BLaER1 treated with 17β-estradiol and CSF1 and Interleukin-3, amounts not matched to agents 10 nM and 100 nM (cell line): ENCODE results near the gene RNU2-63P.

Source experiments
- H3K27ac ChIP-seq, 11 experiments: shearing (Covaris generic); formaldehyde crosslinking; 2 replicates each; pipeline ENCODE4 v1.8.1; 2022
- H3K27me3 ChIP-seq, 11 experiments: shearing (Covaris generic); formaldehyde crosslinking; 2 replicates each; pipeline ENCODE4 v1.8.1; 2022
- H3K36me3 ChIP-seq, 11 experiments: shearing (Covaris generic); formaldehyde crosslinking; 2 replicates each; pipeline ENCODE4 v1.8.1; 2022
- H3K4me1 ChIP-seq, 10 experiments: shearing (Covaris generic); formaldehyde crosslinking; 2 replicates each; pipeline ENCODE4 v1.8.1; 2022
- H3K4me2 ChIP-seq, 11 experiments: shearing (Covaris generic); formaldehyde crosslinking; 2 replicates each; pipeline ENCODE4 v1.8.1; 2022
- H3K4me3 ChIP-seq, 10 experiments: shearing (Covaris generic); formaldehyde crosslinking; 2 replicates each; pipeline ENCODE4 v1.8.1; 2022
- H3K9ac ChIP-seq, 11 experiments: shearing (Covaris generic); formaldehyde crosslinking; 2 replicates each; pipeline ENCODE4 v1.8.1; 2022
- H3K9me3 ChIP-seq, 11 experiments: shearing (Covaris generic); formaldehyde crosslinking; replicated peaks in 1 of 11; 2 replicates each; pipeline ENCODE4 v1.8.1; 2022
- H4K20me1 ChIP-seq, 11 experiments: shearing (Covaris generic); formaldehyde crosslinking; 2 replicates each; pipeline ENCODE4 v1.8.1; 2022
- Cebpa-rat ChIP-seq, 11 experiments: shearing (Covaris generic); IDR thresholded peaks; 2 replicates each; pipeline ENCODE4 v1.8.1; 2022

Gene RNU2-63P

DNA sequence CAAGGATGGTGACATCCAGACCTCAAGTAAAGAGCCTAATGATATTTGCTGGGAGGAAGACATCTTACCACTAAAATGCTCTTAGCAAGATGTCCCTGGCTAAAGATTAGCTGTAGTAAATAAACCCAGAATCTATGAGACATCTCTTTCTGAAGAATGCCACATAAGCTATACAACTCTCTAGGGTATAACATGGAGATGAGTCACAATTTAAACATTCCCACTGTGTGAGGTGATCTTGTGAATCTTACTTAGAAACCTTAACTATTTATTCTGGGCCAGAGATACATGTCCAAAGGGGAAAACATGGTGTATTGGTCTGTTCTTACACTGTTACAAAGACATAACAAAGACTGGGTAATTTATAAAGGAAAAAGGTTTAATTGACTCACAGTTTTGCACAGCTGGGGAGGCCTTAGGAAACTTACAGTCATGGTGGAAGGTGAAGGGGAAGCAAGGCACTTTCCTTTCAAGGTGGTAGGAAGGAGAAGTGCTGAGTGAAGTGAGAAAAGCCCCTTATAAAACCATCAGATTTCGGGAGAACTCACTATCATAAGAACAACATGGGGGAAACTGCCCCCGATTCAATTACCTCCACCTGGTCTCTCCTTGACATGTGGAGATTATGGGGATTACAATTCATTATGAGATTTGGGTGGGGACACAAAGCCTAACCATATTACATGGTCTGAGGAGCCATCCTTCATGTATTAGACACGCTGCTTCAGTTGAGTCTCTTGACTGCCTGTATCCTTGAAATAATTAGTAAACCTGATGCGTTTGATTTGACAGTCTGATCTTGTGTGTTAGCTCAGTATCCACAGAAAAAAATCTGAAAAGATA lies 22.1 kb upstream of the RNU2-63P start:
- H3K9me3 ChIP-seq: peaks cover 0 to 22% (median 6%) of the 10 kb centered on the region in 11 experiments; a peak in 9 of 22 replicates
- TF ChIP-seq Cebpa-rat (IDR thresholded peaks at IDR 0.05): no peak
- peak overlapping the region in 2 of 11 experiments; percentile 7 to 14; a peak in 1 of 22 replicates for H3K4me2 ChIP-seq
- peaks cover 0 to 59% (median 7%) of the 10 kb centered on the region in 10 experiments; a peak in 11 of 20 replicates for H3K4me1 ChIP-seq
- H3K27ac ChIP-seq: no peak overlapping the region
- no peak overlapping the region for H3K4me3 ChIP-seq
- peaks cover 48 to 92% (median 75%) of the 10 kb centered on the region in 11 experiments for H3K36me3 ChIP-seq
- H3K27me3 ChIP-seq: no peaks in the 10 kb centered on the region
- no peak overlapping the region for H3K9ac ChIP-seq
- H4K20me1 ChIP-seq: peaks cover 0 to 71% (median 4%) of the 10 kb centered on the region in 11 experiments; a peak in 8 of 22 replicates

DNA sequence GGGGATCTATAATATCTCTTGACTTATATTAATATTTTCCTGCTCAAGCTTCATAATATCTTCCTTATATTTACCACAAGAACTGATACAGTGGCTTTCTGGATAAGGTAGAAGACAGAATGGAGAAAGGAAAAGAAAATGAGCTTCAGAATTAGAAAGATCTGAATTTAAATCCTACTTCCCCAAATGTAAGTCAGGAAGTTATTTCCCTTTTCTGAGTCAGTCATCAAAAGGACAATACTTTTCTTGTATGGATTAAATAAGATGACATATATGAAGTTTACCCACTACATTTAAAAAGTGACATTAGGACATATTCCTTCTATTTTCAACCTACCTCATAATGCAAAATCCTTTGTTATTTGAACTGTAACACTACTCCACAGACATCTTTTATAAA lies 20.3 kb upstream of the RNU2-63P start:
- no peaks in the 10 kb centered on the region for H3K27me3 ChIP-seq
- peaks cover 0 to 22% (median 6%) of the 10 kb centered on the region in 11 experiments; a peak in 9 of 22 replicates for H3K9me3 ChIP-seq
- peaks cover 0 to 65% (median 4%) of the 10 kb centered on the region in 11 experiments; a peak in 8 of 22 replicates for H4K20me1 ChIP-seq
- H3K27ac ChIP-seq: peak overlapping the region in 3 of 11 experiments; percentile 52 to 69 (median 54); a peak in 6 of 22 replicates
- H3K36me3 ChIP-seq: peaks cover 63 to 93% (median 81%) of the 10 kb centered on the region in 11 experiments
- 0 out of 20 replicates have a peak overlapping the region, but pooled peaks of 1 of the 10 experiments have one; percentile 3 for H3K4me3 ChIP-seq
- 0 out of 22 replicates have a peak overlapping the region, but pooled peaks of 1 of the 11 experiments have one; percentile 37 for H3K9ac ChIP-seq
- no peak for TF ChIP-seq Cebpa-rat (IDR thresholded peaks at IDR 0.05)
- H3K4me2 ChIP-seq: peak overlapping the region in 5 of 11 experiments; percentile 6 to 67 (median 52); a peak in 6 of 22 replicates
- H3K4me1 ChIP-seq: peaks cover 0 to 47% (median 7%) of the 10 kb centered on the region in 10 experiments; a peak in 11 of 20 replicates

DNA sequence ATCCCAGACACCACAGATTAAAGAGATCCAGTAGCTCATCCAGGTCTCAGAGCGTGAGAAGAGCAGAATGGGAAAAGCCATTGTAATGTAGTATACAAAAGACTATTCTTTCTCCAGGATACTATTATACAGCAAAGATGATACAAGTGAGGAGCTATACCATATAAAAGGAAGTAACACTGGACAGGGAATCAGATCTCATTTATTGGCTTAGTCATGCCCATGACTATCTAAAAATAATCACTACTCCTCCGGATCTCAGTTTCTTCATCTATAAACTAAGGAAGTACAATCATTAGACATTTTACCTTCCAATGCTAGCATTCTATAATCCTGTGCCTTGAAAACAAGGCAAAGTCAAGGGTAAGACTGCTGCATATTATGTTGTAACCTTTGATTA lies 19.8 kb upstream of the RNU2-63P start:
- Histone ChIP-seq H3K36me3 (peaks cover 65 to 93% (median 85%) of the 10 kb centered on the region in 11 experiments), H3K4me2 (peak overlapping the region in 5 of 11 experiments; percentile 6 to 67 (median 52); a peak in 7 of 22 replicates), H3K27ac (peak overlapping the region in 3 of 11 experiments; percentile 52 to 69 (median 54); a peak in 6 of 22 replicates), H3K27me3 (no peaks in the 10 kb centered on the region), H4K20me1 (peaks cover 0 to 60% (median 4%) of the 10 kb centered on the region in 11 experiments; a peak in 8 of 22 replicates), H3K4me3 (0 out of 20 replicates have a peak overlapping the region, but pooled peaks of 1 of the 10 experiments have one; percentile 3), H3K4me1 (peaks cover 0 to 42% (median 7%) of the 10 kb centered on the region in 10 experiments; a peak in 11 of 20 replicates), H3K9ac (0 out of 22 replicates have a peak overlapping the region, but pooled peaks of 1 of the 11 experiments have one; percentile 37), H3K9me3 (peaks cover 0 to 22% (median 6%) of the 10 kb centered on the region in 11 experiments; a peak in 9 of 22 replicates)
- no peak for TF ChIP-seq Cebpa-rat (IDR thresholded peaks at IDR 0.05)

DNA sequence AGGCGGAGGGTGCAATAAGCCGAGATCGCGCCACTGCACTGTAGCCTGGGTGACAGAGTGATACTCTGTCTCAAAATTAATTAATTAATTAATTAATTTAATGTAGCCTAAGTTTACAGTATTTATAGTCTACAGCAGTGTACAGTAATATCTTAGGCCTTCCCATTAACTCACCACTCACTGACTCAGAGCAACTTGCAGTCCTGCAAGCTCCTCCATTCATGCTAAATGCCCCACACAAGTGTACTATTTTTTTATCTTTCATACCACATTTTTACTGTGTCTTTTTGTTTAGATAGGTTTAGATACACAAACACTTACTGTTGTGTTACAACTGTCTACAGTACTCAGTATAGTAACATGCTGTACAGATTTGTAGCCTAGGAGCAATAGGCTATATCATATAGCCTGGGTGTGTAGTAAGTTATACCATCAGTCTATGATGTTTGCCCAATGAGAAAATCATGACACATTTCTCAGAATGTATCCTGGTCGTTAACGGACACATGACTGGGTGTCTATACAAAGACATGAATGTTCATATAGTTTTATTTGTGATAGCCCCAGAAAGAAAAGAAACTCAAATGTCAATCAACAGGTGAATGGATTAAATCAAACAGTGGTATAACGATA lies 15.8 kb upstream of the RNU2-63P start:
- Histone ChIP-seq H3K4me1 (peaks cover 0 to 49% (median 18%) of the 10 kb centered on the region in 10 experiments; a peak in 16 of 20 replicates), H3K9ac (no peak overlapping the region), H3K36me3 (peaks cover 76 to 100% (median 87%) of the 10 kb centered on the region in 11 experiments), H3K9me3 (peaks cover 0 to 14% (median 0%) of the 10 kb centered on the region in 11 experiments; a peak in 7 of 22 replicates), H3K27me3 (no peaks in the 10 kb centered on the region), H3K4me3 (no peak overlapping the region), H3K27ac (no peak overlapping the region), H4K20me1 (peaks cover 0 to 24% (median 0%) of the 10 kb centered on the region in 11 experiments; a peak in 5 of 22 replicates), H3K4me2 (no peak overlapping the region)
- TF ChIP-seq Cebpa-rat (IDR thresholded peaks at IDR 0.05): no peak

DNA sequence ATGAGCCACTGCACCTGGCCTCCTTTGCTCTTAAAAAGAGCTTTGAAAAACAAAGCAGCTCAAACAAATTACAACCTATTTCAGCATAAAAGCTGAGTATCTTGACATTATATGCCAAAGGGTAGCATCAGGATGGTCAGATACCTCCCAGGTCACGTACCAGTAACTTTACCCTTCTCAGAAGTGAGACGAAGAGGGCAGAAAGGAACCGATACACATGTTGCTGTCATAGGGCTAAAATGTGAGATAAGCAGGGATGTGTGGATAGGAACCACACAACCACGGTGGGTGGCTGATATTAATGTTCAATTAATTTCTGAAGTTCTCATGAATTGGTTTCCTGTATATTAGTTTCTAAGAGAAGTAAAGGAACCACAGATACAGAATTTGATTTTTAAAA lies 12.6 kb upstream of the RNU2-63P start:
- H3K9ac ChIP-seq: no peak overlapping the region
- H3K4me1 ChIP-seq: peaks cover 0 to 44% (median 13%) of the 10 kb centered on the region in 10 experiments; a peak in 16 of 20 replicates
- H3K36me3 ChIP-seq: peaks cover 56 to 100% (median 80%) of the 10 kb centered on the region in 11 experiments
- no peaks in the 10 kb centered on the region for H3K27me3 ChIP-seq
- H3K9me3 ChIP-seq: no peaks in the 10 kb centered on the region
- H3K4me3 ChIP-seq: no peak overlapping the region
- H3K27ac ChIP-seq: no peak overlapping the region
- no peak for TF ChIP-seq Cebpa-rat (IDR thresholded peaks at IDR 0.05)
- H4K20me1 ChIP-seq: peaks cover 0 to 13% (median 0%) of the 10 kb centered on the region in 11 experiments; a peak in 3 of 22 replicates
- peak overlapping the region in 5 of 11 experiments; percentile 5 to 84 (median 65); a peak in 6 of 22 replicates for H3K4me2 ChIP-seq

DNA sequence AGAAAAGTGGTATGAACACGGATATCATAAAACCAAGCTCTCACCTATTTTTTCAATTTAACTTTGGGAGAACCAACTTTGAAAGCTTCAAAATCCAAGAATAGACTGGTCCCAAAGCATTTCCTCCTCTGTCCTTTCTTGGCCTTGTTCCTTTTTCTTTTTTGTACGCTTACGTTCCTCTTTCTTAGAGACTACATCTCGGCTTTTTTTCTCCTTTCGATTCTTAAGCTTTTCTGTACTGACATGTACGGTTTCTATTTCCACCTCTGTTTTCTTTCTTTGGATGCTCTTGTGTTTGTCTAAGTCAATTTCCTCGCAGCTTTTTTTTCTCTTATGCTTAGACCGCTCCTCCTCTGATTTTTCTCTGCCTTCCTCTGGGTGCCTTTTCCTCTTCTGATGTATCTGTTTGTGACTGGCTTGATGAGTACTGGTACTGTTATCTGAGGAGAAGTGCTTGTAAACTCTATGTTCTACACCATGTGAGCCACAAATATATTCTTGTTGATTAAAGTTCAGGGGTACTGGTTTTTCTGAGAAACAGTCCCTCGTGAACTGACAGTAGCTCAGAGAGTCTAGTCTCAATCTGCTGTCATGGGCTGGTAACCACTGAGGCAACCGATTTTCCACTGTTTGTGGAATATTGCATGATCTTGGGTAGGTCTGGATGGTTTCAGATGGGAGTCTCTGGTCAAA lies 11.5 kb upstream of the RNU2-63P start:
- Histone ChIP-seq H3K27ac (peak overlapping the region in 6 of 11 experiments; percentile 3 to 53 (median 38); a peak in 7 of 22 replicates), H3K9me3 (no peaks in the 10 kb centered on the region), H3K4me2 (peak overlapping the region; percentile 0 to 84 (median 31); a peak in 16 of 22 replicates), H4K20me1 (peaks cover 0 to 11% (median 0%) of the 10 kb centered on the region in 11 experiments; a peak in 3 of 22 replicates), H3K4me1 (peaks cover 0 to 44% (median 13%) of the 10 kb centered on the region in 10 experiments; a peak in 16 of 20 replicates), H3K9ac (peak overlapping the region in 7 of 11 experiments; percentile 2 to 59 (median 24); a peak in 10 of 22 replicates), H3K27me3 (no peaks in the 10 kb centered on the region), H3K4me3 (peak overlapping the region in 2 of 10 experiments; percentile 34 to 43; a peak in 5 of 20 replicates), H3K36me3 (peaks cover 46 to 89% (median 69%) of the 10 kb centered on the region in 11 experiments)
- no peak for TF ChIP-seq Cebpa-rat (IDR thresholded peaks at IDR 0.05)

DNA sequence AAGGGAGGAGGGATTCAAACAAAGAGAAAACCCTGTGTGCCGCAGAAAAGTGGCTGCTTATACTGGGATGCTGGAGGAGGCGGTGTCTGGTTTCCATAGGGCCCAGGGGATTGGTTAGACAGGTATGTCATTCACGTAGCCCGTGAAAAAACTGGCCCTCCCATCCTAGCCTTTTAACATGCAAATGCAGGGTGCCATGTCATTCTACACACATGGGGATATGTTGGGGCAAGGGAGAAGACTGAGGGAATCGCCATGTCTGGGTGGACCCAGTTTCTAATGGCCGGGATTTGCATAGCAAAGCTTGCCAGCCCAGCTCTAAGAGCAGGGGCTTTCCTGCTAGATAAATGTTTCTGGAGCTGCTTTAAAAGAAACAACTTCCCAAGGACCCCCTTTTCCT lies 8.2 kb upstream of the RNU2-63P start:
- peaks cover 6 to 8% (median 7%) of the 10 kb centered on the region in 11 experiments for H3K9me3 ChIP-seq
- no peak overlapping the region for H3K4me2 ChIP-seq
- H3K36me3 ChIP-seq: peaks cover 14 to 56% (median 37%) of the 10 kb centered on the region in 11 experiments
- H4K20me1 ChIP-seq: peaks cover 0 to 4% (median 0%) of the 10 kb centered on the region in 11 experiments; a peak in 1 of 22 replicates
- no peak for TF ChIP-seq Cebpa-rat (IDR thresholded peaks at IDR 0.05)
- no peak overlapping the region for H3K27ac ChIP-seq
- peaks cover 0 to 44% (median 13%) of the 10 kb centered on the region in 10 experiments; a peak in 16 of 20 replicates for H3K4me1 ChIP-seq
- no peaks in the 10 kb centered on the region for H3K27me3 ChIP-seq
- no peak overlapping the region for H3K9ac ChIP-seq
- no peak overlapping the region for H3K4me3 ChIP-seq

DNA sequence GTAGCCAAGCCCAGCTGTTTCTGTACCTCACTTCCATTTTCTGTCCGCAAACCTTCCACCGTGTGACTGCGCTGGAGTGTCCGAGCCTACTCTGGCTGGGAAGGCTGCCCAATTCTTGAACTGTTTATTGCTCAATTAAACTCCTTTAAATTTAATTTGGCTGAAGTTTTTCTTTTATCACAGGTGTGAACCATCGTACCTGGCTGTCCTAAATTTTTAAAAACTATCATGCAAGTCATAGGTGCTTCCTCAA lies 6.2 kb upstream of the RNU2-63P start:
- Histone ChIP-seq H3K9me3 (peaks cover 12 to 19% (median 16%) of the 10 kb centered on the region in 11 experiments), H3K27ac (no peak overlapping the region), H4K20me1 (peaks cover 0 to 3% (median 0%) of the 10 kb centered on the region in 11 experiments; a peak in 1 of 22 replicates), H3K9ac (no peak overlapping the region), H3K4me2 (no peak overlapping the region), H3K27me3 (no peaks in the 10 kb centered on the region), H3K4me1 (peaks cover 0 to 25% (median 3%) of the 10 kb centered on the region in 10 experiments; a peak in 14 of 20 replicates), H3K36me3 (peaks cover 0 to 37% (median 21%) of the 10 kb centered on the region in 11 experiments; a peak in 19 of 22 replicates), H3K4me3 (no peak overlapping the region)
- TF ChIP-seq Cebpa-rat (IDR thresholded peaks at IDR 0.05): no peak
